Measurements from ENCODE around the gene S1PR5. TPM values are rescaled to one million over a fixed set of nuclear protein-coding genes. Genes with fewer than 3 reads are reported as not detected.
A peak's percentile ranks its signal among the peaks of the same experiment; 100 is the strongest.

Gene S1PR5
- total and polyA plus RNA-seq, 9 of the 15 experiments (the other 6 are each of a cell fraction or from before 2014, with no cell fraction given), result 0.03 to 0.54 (median 0.35) TPM; not detected in 4

DNA sequence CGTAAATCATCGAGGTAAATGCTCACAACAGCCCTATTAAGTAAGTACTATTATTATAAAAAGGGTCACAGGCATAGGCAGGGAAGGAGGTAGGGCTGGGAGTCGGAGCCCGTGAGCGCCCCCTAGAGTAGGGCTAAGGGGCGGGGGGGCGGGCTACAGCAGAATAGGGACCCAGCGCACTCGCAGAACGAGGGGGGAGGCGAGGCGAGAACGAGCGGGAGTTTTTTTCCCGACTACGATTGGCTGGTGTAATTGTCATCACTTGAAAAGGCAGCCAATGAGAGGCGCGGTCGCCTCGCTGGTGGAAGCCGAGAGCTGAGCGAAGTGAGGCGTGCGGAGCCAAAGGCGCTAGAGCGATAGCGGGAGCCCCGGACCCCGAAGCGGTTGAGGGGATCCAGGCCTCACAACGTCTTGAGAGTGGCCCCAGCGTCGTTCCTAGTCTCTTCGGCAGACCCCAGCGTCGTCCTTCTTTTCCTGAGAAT is 38.3 kb downstream of the S1PR5 start (continued):
- TF ChIP-seq PATZ1 (CRISPR knock-in tag; IDR thresholded peaks at IDR 0.05; ENCODE audit: borderline replicate concordance), result no peak
- no peak for TF ChIP-seq ZNF217 (CRISPR knock-in tag; IDR thresholded peaks at IDR 0.05)
- no peak for TF ChIP-seq RBM17 (IDR thresholded peaks at IDR 0.05; ENCODE audit: borderline replicate concordance, low read depth, low read length)
- no peak for TF ChIP-seq ZNF57 (CRISPR knock-in tag; IDR thresholded peaks at IDR 0.05)
- TF ChIP-seq, protein P1, sequence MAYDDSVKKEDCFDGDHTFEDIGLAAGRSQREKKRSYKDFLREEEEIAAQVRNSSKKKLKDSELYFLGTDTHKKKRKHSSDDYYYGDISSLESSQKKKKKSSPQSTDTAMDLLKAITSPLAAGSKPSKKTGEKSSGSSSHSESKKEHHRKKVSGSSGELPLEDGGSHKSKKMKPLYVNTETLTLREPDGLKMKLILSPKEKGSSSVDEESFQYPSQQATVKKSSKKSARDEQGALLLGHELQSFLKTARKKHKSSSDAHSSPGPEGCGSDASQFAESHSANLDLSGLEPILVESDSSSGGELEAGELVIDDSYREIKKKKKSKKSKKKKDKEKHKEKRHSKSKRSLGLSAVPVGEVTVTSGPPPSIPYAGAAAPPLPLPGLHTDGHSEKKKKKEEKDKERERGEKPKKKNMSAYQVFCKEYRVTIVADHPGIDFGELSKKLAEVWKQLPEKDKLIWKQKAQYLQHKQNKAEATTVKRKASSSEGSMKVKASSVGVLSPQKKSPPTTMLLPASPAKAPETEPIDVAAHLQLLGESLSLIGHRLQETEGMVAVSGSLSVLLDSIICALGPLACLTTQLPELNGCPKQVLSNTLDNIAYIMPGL (CRISPR knock-in tag; IDR thresholded peaks at IDR 0.05), result no peak
- peak; percentile 71 for TF ChIP-seq POLR2G (IDR thresholded peaks at IDR 0.05; ENCODE audit: low read depth, low read length)
- TF ChIP-seq RNF2 (IDR thresholded peaks at IDR 0.05), result peak; percentile 64; the same call in 1 of the 2 replicates
- TF ChIP-seq RBFOX2 (IDR thresholded peaks at IDR 0.05; ENCODE audit: low read depth, low read length), result peak; percentile 69
- TF ChIP-seq ZNF551 (CRISPR knock-in tag; IDR thresholded peaks at IDR 0.05), result no peak
- no peak for TF ChIP-seq KDM5B (IDR thresholded peaks at IDR 0.05; ENCODE audit: insufficient replicate concordance, low read depth, low read length)
- TF ChIP-seq ZBTB17 (CRISPR knock-in tag; IDR thresholded peaks at IDR 0.05), result no peak
- no peak for TF ChIP-seq ZNF197 (CRISPR knock-in tag; IDR thresholded peaks at IDR 0.05; ENCODE audit: low read depth)
- TF ChIP-seq TFAP4 (CRISPR knock-in tag; IDR thresholded peaks at IDR 0.05; ENCODE audit: borderline replicate concordance), result peak; percentile 55; the same call in 1 of the 2 replicates
- TF ChIP-seq ZNF24 (IDR thresholded peaks at IDR 0.05), result no peak
- TF ChIP-seq SLC30A9 (CRISPR knock-in tag; IDR thresholded peaks at IDR 0.05), result no peak
- TF ChIP-seq KLF10 (CRISPR knock-in tag; IDR thresholded peaks at IDR 0.05), result no peak
- TF ChIP-seq GTF2A2 (tag; IDR thresholded peaks at IDR 0.05), result no peak
- peak; percentile 91 for TF ChIP-seq MAX (CRISPR knock-in tag; IDR thresholded peaks at IDR 0.05)
- no peak for TF ChIP-seq HMBOX1 (IDR thresholded peaks at IDR 0.05)
- no peak for TF ChIP-seq SPI1 (IDR thresholded peaks at IDR 0.05; ENCODE audit: borderline replicate concordance, low read depth, low read length)
- TF ChIP-seq TRIM28 (IDR thresholded peaks at IDR 0.05), result no peak
- TF ChIP-seq, protein P2, sequence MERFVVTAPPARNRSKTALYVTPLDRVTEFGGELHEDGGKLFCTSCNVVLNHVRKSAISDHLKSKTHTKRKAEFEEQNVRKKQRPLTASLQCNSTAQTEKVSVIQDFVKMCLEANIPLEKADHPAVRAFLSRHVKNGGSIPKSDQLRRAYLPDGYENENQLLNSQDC (CRISPR knock-in tag; IDR thresholded peaks at IDR 0.05), result no peak

Data from K562 (cell line).